Epithelial cell of umbilical artery (primary cell): ENCODE results near the gene DERL3. TPM values are rescaled to one million over a fixed set of nuclear protein-coding genes. Genes with fewer than 3 reads are reported as not detected.

Source experiments
- total RNA-seq: library from RNA; depleted of rRNA; stranded (reverse); fragments of >200 nt; gene quantifications from 2 replicates; pipeline ENCODE4 v1.2.3, GENCODE V29; 2014

Gene DERL3
- total RNA-seq, result 0.32 and 0.46 TPM in 2 replicates

GRCh38 chr22:23838681-23839468 is at the start of gene DERL3:
TSS of gene DERL3 (minus strand) at chr22:23839006. CDS start at chr22:23838987, 19 bp downstream.

GRCh38 chr22:23857606-23858483 is 19.0 kb upstream of the DERL3 start, which contains the start of gene SLC2A11:
TSS of gene SLC2A11 (plus strand) at chr22:23857875. CDS start at chr22:23858000, 125 bp downstream.

GRCh38 chr22:23786752-23787599 is 51.8 kb downstream of the DERL3 start, which contains the start of gene SMARCB1:
TSS of gene SMARCB1 (plus strand) at chr22:23786966. CDS start at chr22:23787170, 204 bp downstream.

Other genes starting within 250 kb of the DERL3 start
- not detected in 2 replicates for gene DRICH1, start 206.7 kb downstream of the DERL3 start, total RNA-seq
- gene RGL4, start 148.0 kb downstream of the DERL3 start, total RNA-seq, result not detected in 2 replicates
- gene ZNF70, start 87.9 kb downstream of the DERL3 start, total RNA-seq, result 1.9 and 2.3 TPM in 2 replicates
- gene VPREB3, start 84.6 kb downstream of the DERL3 start, total RNA-seq, result not detected in 2 replicates
- gene C22orf15, start 76.0 kb downstream of the DERL3 start, total RNA-seq, result 0.46 and 0.97 TPM in 2 replicates
- gene CHCHD10, start 71.0 kb downstream of the DERL3 start, total RNA-seq, result 1.9 and 4.1 TPM in 2 replicates
- gene MMP11, start 66.2 kb downstream of the DERL3 start, total RNA-seq, result 9.4 and 13.3 TPM in 2 replicates
- 23.3 and 30.5 TPM in 2 replicates for gene SMARCB1, start 52.0 kb downstream of the DERL3 start, total RNA-seq
- gene SLC2A11, start 18.9 kb upstream of the DERL3 start, total RNA-seq, result 2.9 and 5.5 TPM in 2 replicates
- 222 and 335 TPM in 2 replicates for gene MIF, start 55.4 kb upstream of the DERL3 start, total RNA-seq
- 1.3 and 9.6 TPM in 2 replicates for gene GSTT2B, start 122.2 kb upstream of the DERL3 start, total RNA-seq
- gene DDTL, start 127.9 kb upstream of the DERL3 start, total RNA-seq, result 0.65 TPM in 1 of 2 replicates, not detected in the other
- 42.1 and 146 TPM in 2 replicates for gene DDT, start 135.4 kb upstream of the DERL3 start, total RNA-seq
- gene GSTT2, start 141.1 kb upstream of the DERL3 start, total RNA-seq, result 1.2 TPM in 1 of 2 replicates, not detected in the other
- gene GSTT4, start 166.4 kb upstream of the DERL3 start, total RNA-seq, result not detected in 2 replicates
- 21.4 and 33.7 TPM in 2 replicates for gene CABIN1, start 172.3 kb upstream of the DERL3 start, total RNA-seq